GM12878 (cell line): ENCODE results near the gene MYRF.

Source experiments
- ESRRA ChIP-seq: IDR thresholded peaks from 2 replicates; pipeline ENCODE4 v1.6.1; 2012; ENCODE audit warnings: mild to moderate bottlenecking, low read length, improper control_type of control experiment
- SP1 ChIP-seq: IDR thresholded peaks from one replicate; pipeline ENCODE4 v1.6.1; 2011; ENCODE audit warnings: low read depth, low read length
- TF ChIP-seq, protein P1 (sequence below), 3 experiments: IDR thresholded peaks in 2 of 3; conservative IDR thresholded peaks in 1 of 3; 2 replicates each; pipeline ENCODE4 v1.5.1; 2011; ENCODE audit warnings: low read depth in 3 of 3, low read length in 3 of 3, mild to moderate bottlenecking in 3 of 3, control low read depth in 2 of 3, moderate library complexity in 2 of 3, inconsistent platforms in 1 of 3, mixed read lengths in 1 of 3; ENCODE audit not compliant: control insufficient read depth in 2 of 3, insufficient read depth in 1 of 3; ENCODE audit errors: extremely low read depth in 1 of 3

- TF ChIP-seq, protein P1, sequence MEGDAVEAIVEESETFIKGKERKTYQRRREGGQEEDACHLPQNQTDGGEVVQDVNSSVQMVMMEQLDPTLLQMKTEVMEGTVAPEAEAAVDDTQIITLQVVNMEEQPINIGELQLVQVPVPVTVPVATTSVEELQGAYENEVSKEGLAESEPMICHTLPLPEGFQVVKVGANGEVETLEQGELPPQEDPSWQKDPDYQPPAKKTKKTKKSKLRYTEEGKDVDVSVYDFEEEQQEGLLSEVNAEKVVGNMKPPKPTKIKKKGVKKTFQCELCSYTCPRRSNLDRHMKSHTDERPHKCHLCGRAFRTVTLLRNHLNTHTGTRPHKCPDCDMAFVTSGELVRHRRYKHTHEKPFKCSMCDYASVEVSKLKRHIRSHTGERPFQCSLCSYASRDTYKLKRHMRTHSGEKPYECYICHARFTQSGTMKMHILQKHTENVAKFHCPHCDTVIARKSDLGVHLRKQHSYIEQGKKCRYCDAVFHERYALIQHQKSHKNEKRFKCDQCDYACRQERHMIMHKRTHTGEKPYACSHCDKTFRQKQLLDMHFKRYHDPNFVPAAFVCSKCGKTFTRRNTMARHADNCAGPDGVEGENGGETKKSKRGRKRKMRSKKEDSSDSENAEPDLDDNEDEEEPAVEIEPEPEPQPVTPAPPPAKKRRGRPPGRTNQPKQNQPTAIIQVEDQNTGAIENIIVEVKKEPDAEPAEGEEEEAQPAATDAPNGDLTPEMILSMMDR (IDR thresholded peaks at IDR 0.05 in 2 of 3, conservative IDR thresholded peaks at IDR 0.05 in 1 of 3; ENCODE audit: control insufficient read depth in 2 of 3, extremely low read depth in 1 of 3, insufficient read depth in 1 of 3, low read depth in 3 of 3, low read length in 3 of 3) = no peak
- TF ChIP-seq SP1 (no peak), ESRRA (no peak)
Observed at GRCh38 chr11:61783717-61784505, 31.5 kb downstream of the MYRF start.
